Fibroblast of villous mesenchyme (primary cell): ENCODE results near the gene KREMEN1. TPM values are rescaled to one million over a fixed set of nuclear protein-coding genes. Genes with fewer than 3 reads are reported as not detected.
"Not testable (repeated sequence)": the region's sequence is repeated elsewhere in the genome, so short reads cannot be mapped to it uniquely, and the experiment has no call there.

ENCODE experiments used
- DNase-seq: peaks from one replicate; pipeline ENCODE4 v3.0.0-alpha.2; 2010; ENCODE audit warnings: low read depth
- H3K4me3 ChIP-seq: 2 replicates; pipeline ENCODE4 v1.5.1; 2011; ENCODE audit warnings: low read depth, mild to moderate bottlenecking, low read length
- total RNA-seq: library from RNA; depleted of rRNA; stranded (reverse); fragments of >200 nt; gene quantifications from 2 replicates; pipeline ENCODE4 v1.2.3, GENCODE V29; 2012
- TF ChIP-seq, protein P1 (sequence below): IDR thresholded peaks from 2 replicates; pipeline ENCODE4 v1.5.1; 2012; ENCODE audit warnings: low read depth, mild to moderate bottlenecking, low read length; ENCODE audit not compliant: insufficient read depth

KREMEN1 gene
- total RNA-seq, 1 donor: 2.6 TPM

GRCh38 chr22:29030618-29031226, 42.1 kb upstream of the KREMEN1 start:
- DNase-seq: peak; percentile 83
- H3K4me3 ChIP-seq: peak overlapping the region; percentile 50
- TF ChIP-seq, protein P1, sequence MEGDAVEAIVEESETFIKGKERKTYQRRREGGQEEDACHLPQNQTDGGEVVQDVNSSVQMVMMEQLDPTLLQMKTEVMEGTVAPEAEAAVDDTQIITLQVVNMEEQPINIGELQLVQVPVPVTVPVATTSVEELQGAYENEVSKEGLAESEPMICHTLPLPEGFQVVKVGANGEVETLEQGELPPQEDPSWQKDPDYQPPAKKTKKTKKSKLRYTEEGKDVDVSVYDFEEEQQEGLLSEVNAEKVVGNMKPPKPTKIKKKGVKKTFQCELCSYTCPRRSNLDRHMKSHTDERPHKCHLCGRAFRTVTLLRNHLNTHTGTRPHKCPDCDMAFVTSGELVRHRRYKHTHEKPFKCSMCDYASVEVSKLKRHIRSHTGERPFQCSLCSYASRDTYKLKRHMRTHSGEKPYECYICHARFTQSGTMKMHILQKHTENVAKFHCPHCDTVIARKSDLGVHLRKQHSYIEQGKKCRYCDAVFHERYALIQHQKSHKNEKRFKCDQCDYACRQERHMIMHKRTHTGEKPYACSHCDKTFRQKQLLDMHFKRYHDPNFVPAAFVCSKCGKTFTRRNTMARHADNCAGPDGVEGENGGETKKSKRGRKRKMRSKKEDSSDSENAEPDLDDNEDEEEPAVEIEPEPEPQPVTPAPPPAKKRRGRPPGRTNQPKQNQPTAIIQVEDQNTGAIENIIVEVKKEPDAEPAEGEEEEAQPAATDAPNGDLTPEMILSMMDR: no peak

DNA sequence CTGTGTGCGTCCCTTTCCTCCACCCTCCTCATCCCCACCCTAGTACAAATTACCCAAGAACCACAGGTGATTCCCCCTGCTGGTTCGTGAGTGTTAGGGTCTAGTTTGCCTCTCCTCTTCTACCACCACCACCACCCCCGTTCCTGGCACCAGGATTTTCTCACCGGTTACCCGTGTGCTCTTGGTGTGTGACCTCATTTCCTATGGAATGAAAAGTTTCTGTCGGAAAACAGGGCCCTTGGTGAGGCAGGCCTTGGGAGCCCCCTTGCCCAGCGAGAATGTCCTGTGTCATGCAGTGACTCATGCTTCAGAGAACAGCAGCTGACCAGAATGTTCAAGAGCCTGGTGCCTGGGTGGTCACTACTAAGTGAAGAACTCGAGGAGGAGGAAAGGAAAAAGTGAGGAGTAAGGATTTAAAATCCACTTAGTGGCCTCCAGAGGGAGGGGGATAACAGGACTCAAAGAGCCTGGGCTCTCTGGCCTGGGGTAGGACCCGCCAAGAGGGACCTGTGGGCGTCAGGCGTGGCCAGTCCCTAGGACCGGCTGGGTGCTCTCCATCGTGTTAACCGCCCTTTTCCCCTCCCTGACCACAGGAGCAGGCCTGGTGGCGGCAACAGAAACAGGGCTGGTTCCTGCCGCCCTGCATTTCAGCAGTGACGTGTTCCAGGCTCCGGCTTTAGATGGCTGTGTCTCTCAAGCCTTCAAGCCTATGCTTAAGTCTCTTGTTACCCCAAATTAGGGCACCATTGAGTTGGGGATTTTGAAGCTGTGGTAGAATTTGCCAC, 41.4 kb upstream of the KREMEN1 start:
- peak; percentile 94 for DNase-seq
- TF ChIP-seq, protein P1: no peak
- peak overlapping the region; percentile 50 for H3K4me3 ChIP-seq

GRCh38 chr22:29032014-29032475, 40.8 kb upstream of the KREMEN1 start:
- TF ChIP-seq, protein P1: peak; percentile 4
- H3K4me3 ChIP-seq: peak overlapping the region; percentile 10
- no peak for DNase-seq

DNA sequence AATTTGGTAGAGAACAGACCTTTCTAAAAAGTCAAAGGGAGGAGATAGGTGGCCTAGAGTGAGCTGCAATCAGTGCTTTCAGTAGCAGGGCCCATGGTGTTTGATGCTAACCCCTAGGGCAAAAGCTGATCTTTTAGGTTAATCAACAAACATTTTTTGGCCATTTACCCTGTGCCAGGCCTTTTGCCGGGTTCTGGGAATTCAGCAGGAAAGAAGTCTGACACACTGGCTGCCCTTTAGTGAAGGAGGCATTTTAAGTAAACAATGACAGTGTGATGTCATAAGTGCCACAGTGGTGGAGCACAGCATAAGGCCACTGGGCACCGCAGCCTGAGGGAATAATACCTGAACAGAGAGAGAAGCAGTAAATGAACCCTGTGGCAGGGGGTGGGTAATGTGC, 40.3 kb upstream of the KREMEN1 start:
- no peak overlapping the region for H3K4me3 ChIP-seq
- TF ChIP-seq, protein P1: no peak
- peak; percentile 30 for DNase-seq

GRCh38 chr22:29037340-29037932, 35.4 kb upstream of the KREMEN1 start:
- H3K4me3 ChIP-seq: no peak overlapping the region
- TF ChIP-seq, protein P1: no peak
- DNase-seq: no peak

DNA sequence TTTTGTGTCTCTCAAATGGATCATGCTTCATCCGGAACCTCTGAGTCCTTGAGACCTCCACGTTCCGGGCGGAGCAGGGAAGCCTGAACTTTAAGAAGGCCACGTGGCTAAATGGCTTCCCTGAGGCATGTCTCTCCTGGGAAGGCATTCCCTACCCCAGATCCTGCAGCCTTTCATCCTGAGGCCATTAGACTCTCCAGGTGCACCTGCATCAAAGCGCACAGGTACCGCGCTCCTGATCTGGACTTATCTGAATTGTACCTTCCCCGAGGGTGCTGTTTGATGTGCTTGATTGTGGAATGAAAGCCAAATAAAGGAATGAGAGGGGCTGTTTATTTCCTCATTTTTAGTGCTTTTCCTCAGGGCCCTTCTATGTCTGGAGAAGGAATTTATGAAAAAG, 33.7 kb upstream of the KREMEN1 start:
- TF ChIP-seq, protein P1: no peak
- no peak for DNase-seq
- no peak overlapping the region for H3K4me3 ChIP-seq

- not testable (repeated sequence) for DNase-seq, H3K4me3 ChIP-seq
Measured at GRCh38 chr22:29039684-29040083, 33.2 kb upstream of the KREMEN1 start.
